ENCODE measurements around the gene DCTN2.

DCTN2 gene

DNA sequence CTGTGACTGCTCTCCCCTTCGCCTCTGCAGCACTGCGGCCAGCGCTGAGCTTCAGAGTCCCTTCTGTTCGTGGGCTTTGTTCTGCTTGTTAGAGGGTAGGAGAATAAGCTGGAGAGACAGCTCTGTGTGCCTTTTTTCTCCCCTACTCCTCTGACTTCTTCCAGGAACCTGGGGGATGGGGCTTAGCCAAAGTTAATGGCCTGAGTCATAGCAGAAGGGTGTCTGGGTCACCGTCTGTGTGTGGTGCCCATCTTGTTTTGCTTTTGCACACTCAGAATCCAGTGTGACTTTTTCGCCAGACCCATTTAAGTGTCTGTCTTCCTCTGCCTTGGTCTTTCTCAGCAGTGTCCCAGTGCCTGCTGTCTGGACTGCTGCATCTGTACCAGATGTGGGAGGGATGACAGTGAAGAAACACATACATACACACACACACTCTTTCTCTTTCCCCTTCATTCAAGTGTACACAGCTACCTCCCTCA, 5.9 kb upstream of the DCTN2 start:
- peak; percentile 46 for DNase-seq (ENCODE audit: low read depth)
- TF ChIP-seq, protein P1, sequence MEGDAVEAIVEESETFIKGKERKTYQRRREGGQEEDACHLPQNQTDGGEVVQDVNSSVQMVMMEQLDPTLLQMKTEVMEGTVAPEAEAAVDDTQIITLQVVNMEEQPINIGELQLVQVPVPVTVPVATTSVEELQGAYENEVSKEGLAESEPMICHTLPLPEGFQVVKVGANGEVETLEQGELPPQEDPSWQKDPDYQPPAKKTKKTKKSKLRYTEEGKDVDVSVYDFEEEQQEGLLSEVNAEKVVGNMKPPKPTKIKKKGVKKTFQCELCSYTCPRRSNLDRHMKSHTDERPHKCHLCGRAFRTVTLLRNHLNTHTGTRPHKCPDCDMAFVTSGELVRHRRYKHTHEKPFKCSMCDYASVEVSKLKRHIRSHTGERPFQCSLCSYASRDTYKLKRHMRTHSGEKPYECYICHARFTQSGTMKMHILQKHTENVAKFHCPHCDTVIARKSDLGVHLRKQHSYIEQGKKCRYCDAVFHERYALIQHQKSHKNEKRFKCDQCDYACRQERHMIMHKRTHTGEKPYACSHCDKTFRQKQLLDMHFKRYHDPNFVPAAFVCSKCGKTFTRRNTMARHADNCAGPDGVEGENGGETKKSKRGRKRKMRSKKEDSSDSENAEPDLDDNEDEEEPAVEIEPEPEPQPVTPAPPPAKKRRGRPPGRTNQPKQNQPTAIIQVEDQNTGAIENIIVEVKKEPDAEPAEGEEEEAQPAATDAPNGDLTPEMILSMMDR (conservative IDR thresholded peaks at IDR 0.05; ENCODE audit: low read length), result no peak
- H3K4me3 ChIP-seq (ENCODE audit: low read length), result no peak overlapping the region

DNA sequence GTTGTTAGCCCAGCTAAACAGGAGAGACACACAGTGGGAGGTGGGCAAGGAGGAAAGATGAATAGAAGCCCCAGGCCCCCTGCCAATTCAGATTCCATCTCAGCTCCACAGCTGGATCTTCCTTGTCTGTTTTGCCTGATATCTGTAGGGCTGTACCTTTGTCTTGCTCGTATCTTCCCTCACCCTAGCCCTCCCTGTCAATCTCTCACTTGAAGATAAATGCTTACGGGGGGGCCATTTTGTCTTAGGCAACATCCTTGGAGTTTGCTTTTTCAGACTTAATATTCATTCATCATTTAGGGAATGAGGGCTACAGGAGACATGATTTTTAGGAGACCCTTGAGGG, 5.3 kb upstream of the DCTN2 start:
- TF ChIP-seq, protein P1 (conservative IDR thresholded peaks at IDR 0.05; ENCODE audit: low read length), result no peak
- no peak overlapping the region for H3K4me3 ChIP-seq (ENCODE audit: low read length)
- DNase-seq (ENCODE audit: low read depth), result no peak

DNA sequence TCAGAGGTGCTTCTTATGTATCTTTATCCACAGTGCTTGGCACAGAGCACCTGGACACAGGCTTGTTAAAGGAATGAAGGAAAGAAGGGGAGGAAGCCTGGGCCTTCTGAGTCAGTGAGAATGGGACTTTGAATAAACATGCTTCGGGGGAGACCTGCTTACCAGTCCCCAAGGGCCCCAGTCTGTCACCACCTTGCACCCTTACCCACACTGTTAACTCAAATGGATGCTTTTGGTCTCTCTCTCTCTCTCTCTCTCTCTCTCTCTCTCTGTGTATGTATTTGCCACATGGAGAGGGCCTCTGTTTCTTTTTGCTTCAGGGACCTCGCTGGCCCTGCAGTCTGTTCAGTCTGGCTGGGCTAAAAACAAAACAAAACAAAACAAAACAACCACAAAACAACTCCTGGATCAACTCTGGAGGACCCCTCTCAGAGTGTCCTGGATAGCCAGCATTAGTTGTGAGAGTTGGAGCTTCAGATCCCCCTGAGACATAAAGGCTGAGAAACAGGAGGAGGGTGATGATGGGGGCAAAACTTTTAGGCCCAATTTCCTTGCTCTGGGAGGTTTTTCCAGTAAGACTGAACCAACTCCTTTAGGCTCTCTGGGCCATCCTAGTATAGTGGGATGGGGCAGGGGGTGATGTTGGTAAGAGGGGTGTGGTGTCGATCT, 4.8 kb upstream of the DCTN2 start:
- H3K4me3 ChIP-seq (ENCODE audit: low read length), result no peak overlapping the region
- no peak for DNase-seq (ENCODE audit: low read depth)
- TF ChIP-seq, protein P1 (conservative IDR thresholded peaks at IDR 0.05; ENCODE audit: low read length), result no peak

DNA sequence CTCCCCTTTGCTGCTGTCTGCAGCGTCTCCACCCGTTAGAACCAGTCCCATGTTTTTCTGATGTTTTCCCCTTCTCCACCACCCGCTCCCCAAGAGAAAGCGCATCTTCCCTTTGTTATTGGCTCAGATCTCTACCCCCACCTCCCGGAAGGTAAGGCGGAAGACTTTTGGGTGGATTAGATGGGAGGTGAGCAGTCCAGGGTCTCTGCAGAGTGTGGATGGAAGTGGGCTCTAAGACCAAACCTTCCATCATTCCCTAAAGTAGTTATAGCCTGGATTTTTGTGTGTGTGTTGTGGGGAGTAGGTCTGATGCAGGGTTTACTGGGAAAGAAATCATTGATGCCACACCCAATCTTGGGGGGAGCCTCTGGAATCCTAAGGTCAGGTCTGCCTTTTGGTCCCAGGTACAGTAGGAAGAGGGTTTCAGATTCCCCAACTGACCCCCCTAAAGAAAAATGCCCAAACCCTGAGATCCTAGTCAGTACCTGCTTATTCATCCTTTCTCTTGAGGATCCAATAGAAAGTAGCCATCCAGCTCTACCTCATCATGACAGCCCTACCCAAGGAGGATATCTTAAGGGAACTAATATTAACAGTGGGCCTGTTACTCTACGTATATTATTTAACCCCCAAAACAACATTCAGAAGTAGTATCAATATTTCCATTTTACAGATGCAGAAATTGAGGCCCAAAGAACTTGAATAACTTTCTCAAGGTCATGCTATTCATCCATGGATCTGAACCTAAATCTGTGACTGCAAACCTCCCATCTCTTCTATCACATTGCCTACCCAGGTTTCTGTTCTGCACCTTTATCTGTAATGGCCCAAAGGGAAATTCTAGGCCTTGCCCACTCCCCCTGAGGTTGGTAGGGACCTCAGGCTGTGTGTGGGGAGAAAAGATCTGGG, 3.9 kb upstream of the DCTN2 start:
- peak overlapping the region; percentile 61 for H3K4me3 ChIP-seq (ENCODE audit: low read length)
- DNase-seq (ENCODE audit: low read depth), result no peak
- TF ChIP-seq, protein P1 (conservative IDR thresholded peaks at IDR 0.05; ENCODE audit: low read length), result no peak

DNA sequence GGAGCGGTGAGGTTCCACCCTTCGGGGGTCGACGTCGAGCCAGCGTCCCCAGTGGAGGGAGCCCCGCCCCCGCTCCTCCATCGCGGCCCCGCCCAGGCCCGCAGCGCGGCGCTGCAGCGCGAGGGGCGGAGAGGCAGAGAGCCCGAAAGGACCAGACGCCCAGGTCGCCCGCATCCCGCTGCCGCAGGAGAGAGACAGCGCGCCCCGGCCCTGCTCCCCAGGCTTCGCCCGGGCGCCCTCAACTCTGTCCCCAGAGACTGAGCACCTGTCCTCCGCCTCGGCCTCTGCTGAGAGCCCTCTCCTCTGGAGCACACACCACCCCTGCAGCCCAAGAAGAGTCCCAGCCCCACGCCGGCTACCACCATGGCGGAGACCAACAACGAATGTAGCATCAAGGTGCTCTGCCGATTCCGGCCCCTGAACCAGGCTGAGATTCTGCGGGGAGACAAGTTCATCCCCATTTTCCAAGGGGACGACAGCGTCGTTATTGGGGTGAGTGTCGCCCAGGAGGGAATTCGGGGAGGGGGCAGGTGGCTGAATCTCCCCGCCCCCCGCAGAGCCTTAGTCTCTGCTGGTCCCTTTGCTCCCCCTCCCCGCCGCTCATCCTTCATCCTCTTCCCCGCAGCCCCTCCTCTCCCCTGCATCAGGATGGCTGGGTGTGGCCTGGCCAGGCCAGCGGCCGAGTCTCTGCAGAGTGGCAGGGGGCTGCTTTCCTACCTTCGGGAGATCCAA, 3.1 kb upstream of the DCTN2 start, which contains the start of gene KIF5A:
TSS of gene KIF5A (plus strand) at position 136 of the 732 bp plus-strand sequence. CDS start at position 364, 228 bp downstream.
- TF ChIP-seq, protein P1 (conservative IDR thresholded peaks at IDR 0.05; ENCODE audit: low read length), result no peak
- DNase-seq (ENCODE audit: low read depth), result no peak
- peak within 1 kb of the TSS; percentile 61 for H3K4me3 ChIP-seq (ENCODE audit: low read length)

DNA sequence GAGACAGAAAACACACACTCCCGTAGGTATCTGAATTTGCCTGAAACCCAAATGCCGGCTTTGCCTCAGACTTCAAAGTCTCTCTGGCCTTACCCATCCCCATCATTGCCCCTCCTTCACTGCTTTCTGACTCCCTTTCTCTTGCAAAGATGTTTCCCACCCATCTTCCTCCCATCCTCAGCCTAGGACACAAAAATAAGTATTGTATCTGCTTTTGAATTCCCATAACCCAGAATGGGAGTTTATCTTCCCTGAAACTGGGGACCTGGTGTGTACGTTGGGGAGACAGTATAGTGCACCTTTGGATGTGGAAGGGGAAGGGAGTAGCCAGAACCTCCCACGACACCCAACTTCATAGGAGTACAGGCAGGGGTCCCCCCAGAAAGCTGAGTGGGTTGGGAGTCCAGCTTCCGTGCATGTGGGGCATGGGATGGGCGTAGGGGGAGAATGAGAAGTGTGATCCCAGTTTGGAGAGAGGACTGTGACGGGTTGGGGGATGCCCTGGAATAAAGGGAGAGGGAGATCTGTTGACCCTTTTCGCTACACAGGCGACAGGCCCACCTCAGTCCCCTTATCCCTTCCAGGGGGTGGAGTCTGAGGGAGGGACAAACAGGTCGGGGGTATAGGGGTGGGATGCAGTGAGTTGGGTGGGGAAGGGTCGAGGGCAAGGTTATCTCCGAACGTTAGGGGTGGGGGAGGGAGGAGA, 2.4 kb upstream of the DCTN2 start:
- no peak for DNase-seq (ENCODE audit: low read depth)
- TF ChIP-seq, protein P1 (conservative IDR thresholded peaks at IDR 0.05; ENCODE audit: low read length), result no peak
- peak overlapping the region; percentile 61 for H3K4me3 ChIP-seq (ENCODE audit: low read length)

All from AG10803 (cell line).